Tibial nerve (tissue), 4 donors: ENCODE results near the gene NR2F1-AS1. TPM values are rescaled to one million over a fixed set of nuclear protein-coding genes. Genes with fewer than 3 reads are reported as not detected.

Source experiments
- DNase-seq, 2 donors: peaks; one replicate each; pipeline ENCODE4 v3.0.0-alpha.2; 2019; ENCODE audit warnings: low spot score in 2 of 2
- H3K27ac ChIP-seq, 4 donors: fragments of 200-600 bp; sonication (generic) in 3 of 4; one replicate each; pipeline ENCODE4 v1.5.1; 2017 to 2019; ENCODE audit warnings: mild to moderate bottlenecking in 1 of 4
- H3K27me3 ChIP-seq, 2 donors: fragments of 200-600 bp; sonication (generic) in 1 of 2; one replicate each; pipeline versions ENCODE4 v1.5.1 to v1.6.0; 2017 to 2019
- H3K36me3 ChIP-seq, 3 donors: fragments of 200-600 bp; sonication (generic); one replicate each; pipeline ENCODE4 v1.5.1; 2018 to 2019
- H3K4me1 ChIP-seq, 4 donors: fragments of 200-600 bp; sonication (generic) in 3 of 4; one replicate each; pipeline ENCODE4 v1.5.1; 2017 to 2019
- H3K4me3 ChIP-seq, 4 donors: fragments of 200-600 bp; sonication (generic) in 3 of 4; one replicate each; pipeline ENCODE4 v1.5.1; 2017 to 2019; ENCODE audit warnings: mild to moderate bottlenecking in 1 of 4, moderate library complexity in 1 of 4
- H3K9me3 ChIP-seq, 4 donors: fragments of 200-600 bp; sonication (generic) in 3 of 4; one replicate each; pipeline ENCODE4 v1.5.1; 2017 to 2019
- EP300 ChIP-seq, 2 donors: sonication (generic); formaldehyde crosslinking; IDR thresholded peaks; one replicate each; pipeline ENCODE4 v1.6.1; 2017; ENCODE audit warnings: antibody characterized with exemption in 2 of 2, mild to moderate bottlenecking in 1 of 2
- POLR2A ChIP-seq, 2 donors: fragments of 450-650 bp; IDR thresholded peaks; one replicate each; pipeline ENCODE4 v1.6.1; 2017; ENCODE audit warnings: antibody characterized with exemption in 2 of 2, mild to moderate bottlenecking in 2 of 2, moderate library complexity in 2 of 2
- WGBS, 2 donors: methylation state at CpG; one replicate each; pipeline ENCODE4 v1.1.5; 2018; 5-methylcytosine and 5-hydroxymethylcytosine counted together
- total RNA-seq, 4 donors: library from RNA; depleted of rRNA; stranded (reverse); fragments of >200 nt; gene quantifications; one replicate each; pipeline ENCODE4 v1.1.0, GENCODE V29; 2016
- TF ChIP-seq, protein P1 (sequence below), 5 experiments: fragments of 200-600 bp in 3 of 5; fragments of 450-650 bp in 2 of 5; sonication (generic) in 3 of 5; IDR thresholded peaks; one replicate each; pipeline ENCODE4 v1.5.1; 2016 to 2019; ENCODE audit warnings: antibody characterized with exemption in 5 of 5, mild to moderate bottlenecking in 3 of 5, moderate library complexity in 2 of 5

Gene NR2F1-AS1
- total RNA-seq, 4 donors from 2014 or later: 13.5 to 38.4 (median 35.4) TPM

DNA sequence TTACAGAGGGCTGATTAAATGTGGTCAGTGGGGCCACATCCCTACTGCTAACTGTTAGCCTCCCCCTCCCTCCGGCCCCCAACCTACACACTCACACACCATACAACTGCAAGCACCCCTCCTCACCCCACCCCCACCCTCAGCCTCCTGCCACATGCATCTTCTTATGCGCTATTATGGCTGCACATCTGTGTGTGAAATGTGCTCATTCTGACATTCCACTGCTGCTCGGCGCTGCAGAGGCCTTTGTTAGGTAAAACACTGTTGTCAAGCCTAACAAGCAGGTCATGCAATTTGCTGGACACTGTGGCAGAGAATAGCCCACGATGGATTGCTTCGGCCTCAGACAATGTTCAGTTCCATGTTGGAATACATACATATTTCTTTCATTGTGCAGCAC is 173.6 kb downstream of the NR2F1-AS1 start:
- no peak for DNase-seq
- 59 to 60% methylated on average over 6 of the region's 6 CpGs for WGBS, 2 donors
- H3K27me3 ChIP-seq: no peaks in the 10 kb centered on the region
- no peaks in the 10 kb centered on the region for H3K9me3 ChIP-seq
- no peak overlapping the region for H3K27ac ChIP-seq
- H3K4me1 ChIP-seq: peaks cover 0 to 9% (median 0%) of the 10 kb centered on the region in 4 donors
- peaks cover 0 to 7% (median 0%) of the 10 kb centered on the region in 3 donors for H3K36me3 ChIP-seq
- H3K4me3 ChIP-seq: no peak overlapping the region
- no peak for TF ChIP-seq EP300 (IDR thresholded peaks at IDR 0.05)
- TF ChIP-seq POLR2A (IDR thresholded peaks at IDR 0.05): no peak
- TF ChIP-seq, protein P1, sequence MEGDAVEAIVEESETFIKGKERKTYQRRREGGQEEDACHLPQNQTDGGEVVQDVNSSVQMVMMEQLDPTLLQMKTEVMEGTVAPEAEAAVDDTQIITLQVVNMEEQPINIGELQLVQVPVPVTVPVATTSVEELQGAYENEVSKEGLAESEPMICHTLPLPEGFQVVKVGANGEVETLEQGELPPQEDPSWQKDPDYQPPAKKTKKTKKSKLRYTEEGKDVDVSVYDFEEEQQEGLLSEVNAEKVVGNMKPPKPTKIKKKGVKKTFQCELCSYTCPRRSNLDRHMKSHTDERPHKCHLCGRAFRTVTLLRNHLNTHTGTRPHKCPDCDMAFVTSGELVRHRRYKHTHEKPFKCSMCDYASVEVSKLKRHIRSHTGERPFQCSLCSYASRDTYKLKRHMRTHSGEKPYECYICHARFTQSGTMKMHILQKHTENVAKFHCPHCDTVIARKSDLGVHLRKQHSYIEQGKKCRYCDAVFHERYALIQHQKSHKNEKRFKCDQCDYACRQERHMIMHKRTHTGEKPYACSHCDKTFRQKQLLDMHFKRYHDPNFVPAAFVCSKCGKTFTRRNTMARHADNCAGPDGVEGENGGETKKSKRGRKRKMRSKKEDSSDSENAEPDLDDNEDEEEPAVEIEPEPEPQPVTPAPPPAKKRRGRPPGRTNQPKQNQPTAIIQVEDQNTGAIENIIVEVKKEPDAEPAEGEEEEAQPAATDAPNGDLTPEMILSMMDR (IDR thresholded peaks at IDR 0.05): no peak

DNA sequence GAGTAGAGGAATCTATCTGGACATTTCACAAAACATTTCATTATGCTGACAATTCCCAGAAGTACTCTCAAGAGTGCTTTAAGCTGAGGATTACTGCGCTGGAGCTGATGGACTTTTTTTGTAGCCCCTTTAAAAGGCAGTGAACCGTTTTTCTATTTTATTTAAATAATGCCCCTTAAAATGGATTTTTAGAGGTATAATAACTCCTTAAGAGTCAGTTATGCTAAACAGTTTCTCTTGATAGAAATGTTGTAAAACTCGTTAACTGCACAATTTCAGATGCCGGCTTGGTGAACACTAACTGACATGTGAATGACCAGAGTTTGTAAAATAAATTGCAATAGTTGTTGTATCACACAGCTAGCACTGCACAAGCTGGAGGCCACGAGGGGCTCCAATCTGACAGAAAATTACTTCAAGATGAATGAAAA is 174.0 kb downstream of the NR2F1-AS1 start:
- Histone ChIP-seq H3K27ac (no peak overlapping the region), H3K4me1 (peaks cover 0 to 9% (median 0%) of the 10 kb centered on the region in 4 donors), H3K4me3 (no peak overlapping the region), H3K36me3 (peaks cover 0 to 7% (median 0%) of the 10 kb centered on the region in 3 donors), H3K27me3 (no peaks in the 10 kb centered on the region), H3K9me3 (no peaks in the 10 kb centered on the region)
- no peak for TF ChIP-seq POLR2A (IDR thresholded peaks at IDR 0.05)
- TF ChIP-seq EP300 (IDR thresholded peaks at IDR 0.05): no peak
- TF ChIP-seq, protein P1 (IDR thresholded peaks at IDR 0.05): no peak
- WGBS, 2 donors: 54 to 61% methylated on average over 5 of the region's 5 CpGs
- no peak for DNase-seq

DNA sequence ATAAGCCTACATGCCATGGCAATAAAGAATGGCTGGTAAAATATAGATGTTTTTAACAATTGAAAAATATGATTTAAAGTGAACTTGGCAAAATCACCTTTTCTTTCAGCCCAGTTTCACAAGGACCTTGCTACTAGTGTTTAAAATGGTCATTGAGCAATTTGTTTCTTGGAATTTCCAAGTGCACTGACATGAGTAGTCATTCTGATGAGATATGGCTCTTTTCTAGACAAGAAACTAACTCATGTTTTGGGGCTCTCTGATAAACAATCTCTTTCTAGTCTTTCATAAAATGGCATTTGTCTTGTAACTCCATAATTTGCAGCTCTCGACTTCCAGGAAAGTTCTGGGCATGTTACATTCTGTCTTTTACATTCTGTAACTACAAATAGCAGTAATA is 176.8 kb downstream of the NR2F1-AS1 start:
- 44 to 56% methylated on average over 1 of the region's 1 CpG for WGBS, 2 donors
- DNase-seq: no peak
- Histone ChIP-seq H3K4me3 (no peak overlapping the region), H3K36me3 (no peaks in the 10 kb centered on the region), H3K27ac (no peak overlapping the region), H3K27me3 (no peaks in the 10 kb centered on the region), H3K4me1 (peaks cover 0 to 9% (median 0%) of the 10 kb centered on the region in 4 donors), H3K9me3 (no peaks in the 10 kb centered on the region)
- TF ChIP-seq, protein P1 (IDR thresholded peaks at IDR 0.05): no peak
- no peak for TF ChIP-seq EP300 (IDR thresholded peaks at IDR 0.05)
- TF ChIP-seq POLR2A (IDR thresholded peaks at IDR 0.05): no peak

DNA sequence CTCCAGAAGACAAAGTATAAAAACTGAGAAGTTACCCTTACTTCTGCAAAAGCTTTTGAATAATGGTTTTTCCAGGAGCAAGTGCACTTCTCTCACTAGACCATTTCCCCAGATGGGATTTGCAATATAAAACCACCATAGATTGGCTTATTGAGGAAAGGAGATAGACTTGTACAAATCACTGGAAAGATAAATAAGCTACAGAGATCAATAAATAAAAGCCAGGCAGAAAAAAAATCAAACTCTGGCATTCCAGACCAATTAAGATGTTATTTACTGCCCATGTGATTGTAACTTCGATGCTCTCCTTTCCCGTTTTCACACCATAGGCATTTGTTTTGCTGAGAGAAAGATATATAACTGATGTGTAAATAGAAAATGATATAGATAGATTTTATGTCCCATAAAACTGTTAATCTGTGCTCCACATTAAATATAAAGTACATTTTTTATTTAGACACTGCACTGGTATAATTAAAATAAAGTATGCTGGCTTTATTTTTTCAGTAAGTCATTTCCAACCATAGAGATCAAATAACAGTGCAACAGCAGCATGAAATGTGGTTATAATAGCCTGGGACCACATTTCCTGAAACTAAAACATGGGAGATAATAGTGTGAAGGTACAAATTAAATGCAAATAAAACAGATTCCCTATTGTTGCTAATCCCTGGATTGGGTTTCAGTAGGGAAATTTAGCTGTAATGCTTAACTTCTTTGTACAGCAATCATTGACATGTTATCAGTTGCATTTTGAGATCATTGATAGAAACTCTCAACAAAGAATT is 177.7 kb downstream of the NR2F1-AS1 start:
- 84 to 88% methylated on average over 2 of the region's 2 CpGs for WGBS, 2 donors
- no peak for DNase-seq
- TF ChIP-seq EP300 (IDR thresholded peaks at IDR 0.05): no peak
- TF ChIP-seq, protein P1 (IDR thresholded peaks at IDR 0.05): no peak
- TF ChIP-seq POLR2A (IDR thresholded peaks at IDR 0.05): no peak

DNA sequence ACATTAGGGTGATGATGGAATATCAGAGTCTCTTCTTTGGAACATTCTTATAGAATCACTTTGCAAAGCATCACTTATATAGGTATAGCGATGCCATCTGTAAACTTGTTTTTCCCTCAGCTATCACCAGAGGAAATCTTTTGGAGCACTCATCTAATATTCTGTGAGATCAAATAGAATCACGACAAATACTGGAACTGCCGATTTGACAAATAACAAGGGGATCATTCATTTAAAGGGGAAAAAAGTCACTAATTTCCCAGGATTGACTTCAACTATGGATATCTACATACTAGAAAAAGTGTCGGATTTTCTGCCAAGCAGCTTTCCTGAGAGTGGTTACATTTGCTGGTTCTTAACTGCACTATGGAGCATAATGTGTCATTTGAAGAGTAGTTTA is 178.6 kb downstream of the NR2F1-AS1 start:
- Histone ChIP-seq H3K4me1 (peaks cover 0 to 9% (median 0%) of the 10 kb centered on the region in 4 donors), H3K4me3 (no peak overlapping the region), H3K36me3 (no peaks in the 10 kb centered on the region), H3K27ac (no peak overlapping the region), H3K27me3 (no peaks in the 10 kb centered on the region), H3K9me3 (no peaks in the 10 kb centered on the region)
- TF ChIP-seq EP300 (IDR thresholded peaks at IDR 0.05): no peak
- TF ChIP-seq, protein P1 (IDR thresholded peaks at IDR 0.05): no peak
- TF ChIP-seq POLR2A (IDR thresholded peaks at IDR 0.05): no peak
- 57 to 58% methylated on average over 4 of the region's 4 CpGs for WGBS, 2 donors
- no peak for DNase-seq

More for the DNA sequence above, 177.7 kb downstream of the NR2F1-AS1 start:
- no peaks in the 10 kb centered on the region for H3K27me3 ChIP-seq
- H3K27ac ChIP-seq: no peak overlapping the region
- no peaks in the 10 kb centered on the region for H3K36me3 ChIP-seq
- peaks cover 0 to 9% (median 0%) of the 10 kb centered on the region in 4 donors for H3K4me1 ChIP-seq
- no peak overlapping the region for H3K4me3 ChIP-seq
- no peaks in the 10 kb centered on the region for H3K9me3 ChIP-seq
